Astrocyte of the cerebellum (primary cell): ENCODE results near the gene ARL5A.
A peak's percentile ranks its signal among the peaks of the same experiment; 100 is the strongest.

ENCODE experiments used
- DNase-seq: peaks from one replicate; pipeline ENCODE4 v3.0.0-alpha.2; 2011; ENCODE audit warnings: low read depth
- H3K4me3 ChIP-seq: 2 replicates; pipeline ENCODE4 v1.5.1; 2011; ENCODE audit warnings: mild to moderate bottlenecking, low read depth, low read length, moderate library complexity
- CTCF ChIP-seq: IDR thresholded peaks from 2 replicates; pipeline ENCODE4 v1.5.1; 2012; ENCODE audit warnings: low read length, low read depth, moderate library complexity, mild to moderate bottlenecking; ENCODE audit errors: missing control alignments
- in situ Hi-C: cut with HindIII; loops from 2 replicates; pipeline ENCODE4 v1.10.0; 2017; ENCODE audit warnings: low sequenced_read_pairs

ARL5A gene

DNA sequence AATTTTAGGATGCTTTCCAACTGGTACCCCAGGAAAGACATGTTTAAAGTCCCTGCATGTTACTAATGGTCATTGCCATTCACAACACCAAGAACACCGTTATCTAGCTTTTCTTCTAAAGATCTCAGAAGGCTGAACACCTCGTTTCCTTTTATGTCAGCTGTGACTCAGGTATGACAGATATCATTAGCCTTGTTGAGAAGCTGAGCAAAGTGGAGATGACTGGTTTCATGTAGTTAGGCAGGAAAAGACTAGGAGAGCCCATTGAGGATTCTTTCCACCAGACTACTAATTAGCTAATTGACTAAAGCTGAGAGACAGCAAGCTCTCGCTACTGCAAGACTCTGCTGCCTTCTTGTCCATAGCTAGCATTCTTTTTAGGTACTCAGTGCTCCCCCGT lies 32.0 kb upstream of the ARL5A start:
- no peak overlapping the region for H3K4me3 ChIP-seq
- no peak for TF ChIP-seq CTCF
- no peak for DNase-seq
- in situ Hi-C loops: no loop called here

GRCh38 chr2:151857650-151858049 lies 29.4 kb upstream of the ARL5A start:
- in situ Hi-C loops: no loop called here
- no peak for TF ChIP-seq CTCF
- no peak overlapping the region for H3K4me3 ChIP-seq
- DNase-seq: no peak

- DNase-seq: no peak
- H3K4me3 ChIP-seq: no peak overlapping the region
- in situ Hi-C loops: no loop called here
- TF ChIP-seq CTCF: no peak
Measured at GRCh38 chr2:151855111-151855510, 26.9 kb upstream of the ARL5A start.

DNA sequence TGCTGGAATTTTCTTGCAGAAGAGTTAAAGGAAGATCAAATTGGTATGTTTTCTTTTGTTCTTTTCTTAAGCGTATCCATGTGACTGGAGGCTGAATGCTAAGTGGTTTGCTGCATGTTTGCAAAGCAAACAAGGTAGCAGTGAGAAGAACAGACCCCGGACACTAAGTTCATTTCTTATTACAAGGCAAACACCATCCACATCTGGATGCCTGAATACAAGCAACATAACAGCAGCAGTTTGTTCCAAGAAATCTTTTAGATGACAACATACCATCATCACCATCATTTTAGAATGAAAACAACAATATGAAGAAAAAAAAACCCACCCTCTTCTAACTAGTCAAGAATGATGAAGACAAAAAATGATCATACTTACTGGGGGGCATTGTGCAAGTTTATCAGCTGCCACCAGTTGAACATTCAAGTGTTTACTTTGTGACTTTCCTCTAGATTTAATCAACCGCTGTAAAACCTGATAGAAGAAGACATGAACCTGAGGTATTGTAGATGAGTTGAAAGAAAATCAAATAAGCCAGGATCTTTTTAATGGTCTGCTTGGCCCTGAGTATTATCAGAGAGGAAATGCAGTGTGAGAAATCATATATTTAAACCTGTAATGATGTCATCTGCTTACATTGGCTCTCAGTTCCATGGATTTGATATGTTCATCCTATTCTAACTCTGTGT lies 25.0 kb upstream of the ARL5A start:
- DNase-seq: no peak
- in situ Hi-C loops: no loop called here
- no peak for TF ChIP-seq CTCF
- H3K4me3 ChIP-seq: no peak overlapping the region

DNA sequence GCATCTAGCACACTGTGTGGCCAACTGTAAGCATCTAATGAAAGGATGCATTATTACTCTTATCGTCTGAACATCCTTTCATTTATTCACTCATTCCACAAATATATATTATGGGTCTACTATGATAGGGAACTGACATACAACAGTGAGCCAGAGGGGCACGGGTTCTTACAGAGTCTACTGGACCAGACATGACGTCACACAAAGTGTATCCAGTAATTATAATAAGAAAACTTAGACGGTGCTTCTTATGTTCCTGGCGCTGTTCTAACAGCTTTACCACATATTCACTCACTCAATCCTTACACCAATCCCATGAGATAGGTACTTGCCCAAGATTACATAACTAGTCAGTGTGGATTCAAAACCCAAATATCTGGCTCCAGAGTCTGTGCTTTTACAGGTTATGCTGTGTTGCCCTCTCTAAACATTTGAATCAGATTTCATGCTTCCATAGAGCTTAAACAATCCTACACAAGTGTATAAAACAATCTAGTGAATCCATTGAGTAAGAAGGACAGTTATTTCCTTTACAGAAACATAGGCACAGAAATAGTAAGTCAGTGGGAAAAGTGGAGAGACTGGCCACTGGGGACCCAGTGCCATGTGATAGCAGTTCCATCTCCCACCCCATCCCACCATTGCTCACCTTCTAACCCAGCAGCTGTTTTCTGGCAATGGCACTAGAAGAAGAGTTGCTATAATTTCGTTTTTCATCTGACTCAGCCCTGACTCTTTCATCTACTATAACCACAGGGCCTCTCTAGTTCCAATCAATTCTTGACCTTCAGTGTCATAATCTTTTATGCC lies 24.2 kb upstream of the ARL5A start:
- no peak for DNase-seq
- H3K4me3 ChIP-seq: no peak overlapping the region
- in situ Hi-C loops: no loop called here
- no peak for TF ChIP-seq CTCF

DNA sequence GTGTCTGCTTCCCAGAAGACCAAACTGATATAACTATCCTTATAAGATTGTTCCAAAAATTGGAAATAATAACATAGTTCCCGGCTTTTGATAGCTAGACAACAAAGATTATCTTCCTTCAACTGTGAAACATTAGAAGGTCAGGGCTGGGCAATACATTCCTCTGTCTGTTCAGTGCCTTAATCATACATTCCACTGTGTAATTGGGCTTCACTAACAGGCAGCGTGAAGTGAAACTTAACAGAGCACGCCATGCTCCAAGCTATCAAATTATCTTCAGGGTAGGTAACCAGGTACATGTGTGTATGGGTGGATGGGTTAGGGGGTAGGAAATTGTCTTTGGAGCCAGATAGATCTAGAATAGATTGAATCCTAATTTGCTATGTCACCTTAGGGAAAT lies 23.5 kb upstream of the ARL5A start:
- H3K4me3 ChIP-seq: no peak overlapping the region
- in situ Hi-C loops: no loop called here
- TF ChIP-seq CTCF: no peak
- peak; percentile 53 for DNase-seq
